K562 (cell line): ENCODE results near the gene SLC13A4. TPM values are rescaled to one million over a fixed set of nuclear protein-coding genes. Genes with fewer than 3 reads are reported as not detected.

Experiments
- CCNT2 ChIP-seq: IDR thresholded peaks from 2 replicates; pipeline ENCODE4 v1.6.1; 2011; ENCODE audit warnings: borderline replicate concordance, low read depth, mild to moderate bottlenecking, moderate library complexity, mixed read lengths, low read length; ENCODE audit not compliant: insufficient read length; ENCODE audit errors: extremely low read depth
- CUX1 ChIP-seq: fragments of 200-800 bp; sonication (Bioruptor generic); IDR thresholded peaks from 2 replicates; pipeline ENCODE4 v1.6.1; 2016; ENCODE audit warnings: missing genetic modification characterization, missing compliant biosample characterization
- FOXK2 ChIP-seq, 2 experiments: fragments of 450-650 bp; IDR thresholded peaks in 1 of 2; conservative IDR thresholded peaks in 1 of 2; 2 replicates each; pipeline ENCODE4 v1.6.1; 2016; ENCODE audit warnings: low read depth in 2 of 2, mild to moderate bottlenecking in 1 of 2
- HDAC1 ChIP-seq, 2 experiments: fragments of 450-650 bp; IDR thresholded peaks; 2 replicates each; pipeline ENCODE4 v1.6.1; 2016 to 2017; ENCODE audit warnings: inconsistent platforms in 1 of 2, mild to moderate bottlenecking in 1 of 2, moderate library complexity in 1 of 2
- HINFP ChIP-seq: fragments of 450-650 bp; conservative IDR thresholded peaks from 2 replicates; pipeline ENCODE4 v1.6.1; 2016; ENCODE audit warnings: missing genetic modification characterization, low read depth, mild to moderate bottlenecking, control low read depth, missing compliant biosample characterization
- JUND ChIP-seq, 2 experiments: IDR thresholded peaks; 2 replicates in 1 of 2; 3 replicates in 1 of 2; pipeline ENCODE4 v1.6.1; 2011; ENCODE audit warnings: borderline replicate concordance in 2 of 2, low read depth in 2 of 2, low read length in 2 of 2, improper control_type of control experiment in 1 of 2, missing biosample characterization in 1 of 2, missing genetic modification characterization in 1 of 2, missing genetic modification reagents in 1 of 2
- KDM2B ChIP-seq: fragments of 250-450 bp; sonication (Bioruptor Pico); IDR thresholded peaks from 2 replicates; pipeline ENCODE4 v1.8.0; 2021; ENCODE audit warnings: mild to moderate bottlenecking, moderate library complexity
- MEIS2 ChIP-seq: fragments of 450-650 bp; IDR thresholded peaks from 2 replicates; pipeline ENCODE4 v1.6.1; 2014; ENCODE audit warnings: mild to moderate bottlenecking; ENCODE audit not compliant: partially characterized antibody
- NFIC ChIP-seq: fragments of 450-650 bp; IDR thresholded peaks from 2 replicates; pipeline ENCODE4 v1.6.1; 2017; ENCODE audit warnings: mild to moderate bottlenecking, inconsistent platforms
- PCBP1 ChIP-seq: fragments of 200-400 bp; formaldehyde crosslinking; IDR thresholded peaks from 2 replicates; pipeline ENCODE4 v1.6.1; 2018; ENCODE audit warnings: mild to moderate bottlenecking, low read depth, low read length; ENCODE audit not compliant: poor library complexity, severe bottlenecking
- XRCC3 ChIP-seq: fragments of 450-650 bp; IDR thresholded peaks from 2 replicates; pipeline ENCODE4 v1.6.1; 2017; ENCODE audit warnings: mild to moderate bottlenecking, moderate library complexity
- ZBTB1 ChIP-seq: sonication (generic); formaldehyde crosslinking; IDR thresholded peaks from 2 replicates; pipeline ENCODE4 v1.8.1; 2023; ENCODE audit warnings: missing genetic modification reagents, low read depth, mild to moderate bottlenecking, borderline replicate concordance
- ZC3H11A ChIP-seq: IDR thresholded peaks from 2 replicates; pipeline ENCODE4 v1.6.1; 2012; ENCODE audit warnings: low read depth, low read length, improper control_type of control experiment
- ZNF197 ChIP-seq: fragments of 200-800 bp; sonication (Bioruptor generic); IDR thresholded peaks from 2 replicates; pipeline ENCODE4 v1.6.1; 2016; ENCODE audit warnings: low read depth, missing genetic modification characterization, missing compliant biosample characterization
- ZNF23 ChIP-seq: fragments of 250-450 bp; sonication (Bioruptor Pico); IDR thresholded peaks from 2 replicates; pipeline ENCODE4 v1.4.0; 2020; ENCODE audit warnings: mild to moderate bottlenecking
- ZNF232 ChIP-seq: sonication (generic); formaldehyde crosslinking; IDR thresholded peaks from 2 replicates; pipeline ENCODE4 v1.8.0; 2022; ENCODE audit warnings: mild to moderate bottlenecking, missing genetic modification reagents
- ZNF280A ChIP-seq: fragments of 450-650 bp; IDR thresholded peaks from 2 replicates; pipeline ENCODE4 v1.6.1; 2018; ENCODE audit warnings: mild to moderate bottlenecking, low read depth; ENCODE audit not compliant: partially characterized antibody
- ZNF436 ChIP-seq: fragments of 250-450, 450-650 bp; sonication (Bioruptor Pico); formaldehyde crosslinking; IDR thresholded peaks from 2 replicates; pipeline ENCODE4 v1.7.0; 2020; ENCODE audit warnings: mild to moderate bottlenecking
- ZNF583 ChIP-seq: fragments of 250-450 bp; sonication (Bioruptor Pico); IDR thresholded peaks from 2 replicates; pipeline ENCODE4 v1.4.0; 2020
- polyA plus RNA-seq, 8 experiments: library from polyadenylated mRNA; depleted of rRNA in 4 of 8; stranded (reverse) in 5 of 8; unstranded in 3 of 8; fragments of >200 nt; fragmentation: Nextera tagmentation in 2 of 8; fragmentation: Illumina TruSeq in 1 of 8; extraction: Ambion mirVana in 2 of 8; extraction: Trizol in 1 of 8; gene quantifications; 2 replicates each; pipeline versions ENCODE4 v1.2.1 to v1.2.3, GENCODE V29; 2011 to 2014; ENCODE audit warnings: inconsistent platforms in 1 of 8, missing spikeins in 1 of 8
- total RNA-seq, 7 experiments: library from RNA; depleted of rRNA in 6 of 7; stranded (reverse); fragments of >200 nt in 6 of 7; fragmentation: Illumina TruSeq in 2 of 7; extraction: Trizol in 2 of 7; gene quantifications; 2 replicates each; pipeline versions ENCODE4 v1.2.1 to v1.2.3, GENCODE V29; 2011 to 2021; ENCODE audit warnings: low replicate concordance in 1 of 7

The SLC13A4 gene
- total and polyA plus RNA-seq, 9 of the 15 experiments (the other 6 are each of a cell fraction or from before 2014, with no cell fraction given), result 0.11 to 1.0 (median 0.36) TPM

GRCh38 chr7:135662373-135663114 is 65.4 kb downstream of the SLC13A4 start, which contains the start of gene STMP1 (continued):
- TF ChIP-seq FOXK2 (conservative IDR thresholded peaks at IDR 0.05 in 1 of 2, IDR thresholded peaks at IDR 0.05 in 1 of 2; ENCODE audit: low read depth in 2 of 2), result peak in 1 of 2 experiments; percentile 28; a peak in 1 of 4 replicates
- TF ChIP-seq ZNF197 (CRISPR knock-in tag), result no peak
- no peak for TF ChIP-seq ZNF280A
- TF ChIP-seq PCBP1, result peak; percentile 98
- TF ChIP-seq KDM2B (CRISPR knock-in tag), result no peak
- no peak for TF ChIP-seq ZNF436 (CRISPR knock-in tag)
- TF ChIP-seq CCNT2, result peak; percentile 98
- no peak for TF ChIP-seq MEIS2
- TF ChIP-seq NFIC, result peak; percentile 81
- TF ChIP-seq HDAC1 (IDR thresholded peaks at IDR 0.05), result peak in 1 of 2 experiments; percentile 91; a peak in 2 of 4 replicates
- TF ChIP-seq JUND (IDR thresholded peaks at IDR 0.05; ENCODE audit: borderline replicate concordance, low read depth, low read length), result peak; percentile 67
- TF ChIP-seq JUND (tag; IDR thresholded peaks at IDR 0.05; ENCODE audit: borderline replicate concordance, low read depth, low read length), result peak; percentile 60
- TF ChIP-seq HINFP, result no peak
- no peak for TF ChIP-seq XRCC3
- TF ChIP-seq ZNF583 (CRISPR knock-in tag), result peak; percentile 66; the same call in 1 of the 2 replicates
- no peak for TF ChIP-seq ZNF23 (CRISPR knock-in tag)
- peak; percentile 68; the same call in 1 of the 2 replicates for TF ChIP-seq ZBTB1
- peak; percentile 75; the same call in 1 of the 2 replicates for TF ChIP-seq ZC3H11A
- no peak for TF ChIP-seq CUX1 (CRISPR knock-in tag)
- TF ChIP-seq ZNF232 (CRISPR knock-in tag), result peak; percentile 94
